HG03442 (cell line): Measurements from ENCODE around the gene ARHGAP28.

ENCODE experiments used
- ATAC-seq: cut with Tn5 transposase; IDR thresholded peaks from one replicate; pipeline ENCODE4 v1.9.1; 2021; ENCODE audit warnings: mild to moderate bottlenecking, moderate library complexity; ENCODE audit not compliant: unreplicated experiment

ARHGAP28 gene

GRCh38 chr18:6859676-6860422, 130.3 kb downstream of the ARHGAP28 start:
- ATAC-seq, result no peak

- no peak for ATAC-seq
Observed at GRCh38 chr18:6860804-6861448, 131.4 kb downstream of the ARHGAP28 start.

- no peak for ATAC-seq
Observed at GRCh38 chr18:6865251-6865650, 135.7 kb downstream of the ARHGAP28 start.

GRCh38 chr18:6866552-6867085, 137.1 kb downstream of the ARHGAP28 start:
- ATAC-seq, result no peak

- no peak for ATAC-seq
Observed at GRCh38 chr18:6868033-6868432, 138.5 kb downstream of the ARHGAP28 start.

- no peak for ATAC-seq
Observed at GRCh38 chr18:6871566-6871965, 142.1 kb downstream of the ARHGAP28 start.

- ATAC-seq, result no peak
Observed at GRCh38 chr18:6873040-6873751, 143.7 kb downstream of the ARHGAP28 start.

GRCh38 chr18:6874315-6874714, 144.8 kb downstream of the ARHGAP28 start:
- no peak for ATAC-seq

GRCh38 chr18:6875749-6876148, 146.2 kb downstream of the ARHGAP28 start:
- no peak for ATAC-seq

GRCh38 chr18:6876641-6877041, 147.1 kb downstream of the ARHGAP28 start:
- ATAC-seq, result no peak

GRCh38 chr18:6877288-6877687, 147.8 kb downstream of the ARHGAP28 start:
- ATAC-seq, result no peak

- no peak for ATAC-seq
Observed at GRCh38 chr18:6878556-6879297, 149.2 kb downstream of the ARHGAP28 start.

- no peak for ATAC-seq
Observed at GRCh38 chr18:6879508-6880195, 150.1 kb downstream of the ARHGAP28 start.

GRCh38 chr18:6881034-6881820, 151.7 kb downstream of the ARHGAP28 start:
- ATAC-seq, result no peak

GRCh38 chr18:6882401-6882800, 152.9 kb downstream of the ARHGAP28 start:
- no peak for ATAC-seq

- no peak for ATAC-seq
Observed at GRCh38 chr18:6885006-6885481, 155.5 kb downstream of the ARHGAP28 start.

GRCh38 chr18:6885992-6886796, 156.7 kb downstream of the ARHGAP28 start:
- ATAC-seq, result no peak

GRCh38 chr18:6886797-6887330, 157.3 kb downstream of the ARHGAP28 start:
- ATAC-seq, result no peak
